T-helper 2 cell treated with Interferon-gamma antibody and Interleukin-4, amounts not matched to agents 5 μg/mL and 100 μg/mL, for 36 hours (primary cell): ENCODE results near the gene PTPN1.
"Not testable (repeated sequence)": the region's sequence is repeated elsewhere in the genome, so short reads cannot be mapped to it uniquely, and the experiment has no call there.

Experiments
- DNase-seq: peaks from one replicate; pipeline ENCODE4 v3.0.0; 2021; ENCODE audit warnings: low spot score
- H3K27ac Mint-ChIP-seq: one replicate; pipeline ENCODE4 v1.8.0; 2021; ENCODE audit warnings: mild to moderate bottlenecking, mixed read lengths
- H3K27me3 Mint-ChIP-seq: one replicate; pipeline ENCODE4 v1.8.0; 2021; ENCODE audit warnings: low read depth, mixed read lengths
- H3K36me3 Mint-ChIP-seq: one replicate; pipeline ENCODE4 v1.8.0; 2021; ENCODE audit warnings: low read depth, mixed read lengths
- H3K4me1 Mint-ChIP-seq: one replicate; pipeline ENCODE4 v1.8.0; 2021; ENCODE audit warnings: low read depth, mixed read lengths
- H3K4me3 Mint-ChIP-seq: one replicate; pipeline ENCODE4 v1.8.0; 2022; ENCODE audit warnings: mild to moderate bottlenecking, moderate library complexity, mixed read lengths
- H3K9me3 Mint-ChIP-seq: one replicate; pipeline ENCODE4 v1.8.0; 2021; ENCODE audit warnings: mixed read lengths

The PTPN1 gene

GRCh38 chr20:50538276-50538675, 28.1 kb downstream of the PTPN1 start:
- H3K4me1 Mint-ChIP-seq = peaks cover 45% of the 10 kb centered on the region
- H3K9me3 Mint-ChIP-seq = no peaks in the 10 kb centered on the region
- no peaks in the 10 kb centered on the region for H3K27me3 Mint-ChIP-seq
- peak overlapping the region; percentile 19 for H3K27ac Mint-ChIP-seq
- DNase-seq = no peak
- peaks cover 29% of the 10 kb centered on the region for H3K36me3 Mint-ChIP-seq
- H3K4me3 Mint-ChIP-seq = no peak overlapping the region

DNA sequence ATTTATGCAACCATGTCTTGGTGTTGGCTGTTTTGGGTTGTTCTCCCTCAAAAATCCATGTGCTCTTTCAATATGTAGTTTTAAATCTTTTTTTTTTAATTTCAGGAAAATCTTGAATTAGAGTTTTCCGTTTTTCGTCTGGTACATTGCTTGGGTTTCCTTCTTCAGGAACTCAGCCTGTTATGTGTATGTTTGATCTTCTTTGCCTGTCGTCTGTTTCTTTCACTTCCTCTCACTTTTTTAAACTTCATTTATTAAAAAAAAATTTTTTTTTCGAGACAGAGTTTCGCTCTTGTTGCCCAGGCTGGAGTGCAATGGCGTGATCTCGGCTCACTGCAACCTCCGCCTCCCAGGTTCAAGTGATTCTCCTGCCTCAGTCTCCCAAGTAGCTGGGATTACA, 29.6 kb downstream of the PTPN1 start:
- peaks cover 31% of the 10 kb centered on the region for H3K36me3 Mint-ChIP-seq
- not testable (repeated sequence) for H3K4me3 Mint-ChIP-seq, H3K27me3 Mint-ChIP-seq, H3K27ac Mint-ChIP-seq, DNase-seq, H3K9me3 Mint-ChIP-seq
- H3K4me1 Mint-ChIP-seq = peaks cover 52% of the 10 kb centered on the region

DNA sequence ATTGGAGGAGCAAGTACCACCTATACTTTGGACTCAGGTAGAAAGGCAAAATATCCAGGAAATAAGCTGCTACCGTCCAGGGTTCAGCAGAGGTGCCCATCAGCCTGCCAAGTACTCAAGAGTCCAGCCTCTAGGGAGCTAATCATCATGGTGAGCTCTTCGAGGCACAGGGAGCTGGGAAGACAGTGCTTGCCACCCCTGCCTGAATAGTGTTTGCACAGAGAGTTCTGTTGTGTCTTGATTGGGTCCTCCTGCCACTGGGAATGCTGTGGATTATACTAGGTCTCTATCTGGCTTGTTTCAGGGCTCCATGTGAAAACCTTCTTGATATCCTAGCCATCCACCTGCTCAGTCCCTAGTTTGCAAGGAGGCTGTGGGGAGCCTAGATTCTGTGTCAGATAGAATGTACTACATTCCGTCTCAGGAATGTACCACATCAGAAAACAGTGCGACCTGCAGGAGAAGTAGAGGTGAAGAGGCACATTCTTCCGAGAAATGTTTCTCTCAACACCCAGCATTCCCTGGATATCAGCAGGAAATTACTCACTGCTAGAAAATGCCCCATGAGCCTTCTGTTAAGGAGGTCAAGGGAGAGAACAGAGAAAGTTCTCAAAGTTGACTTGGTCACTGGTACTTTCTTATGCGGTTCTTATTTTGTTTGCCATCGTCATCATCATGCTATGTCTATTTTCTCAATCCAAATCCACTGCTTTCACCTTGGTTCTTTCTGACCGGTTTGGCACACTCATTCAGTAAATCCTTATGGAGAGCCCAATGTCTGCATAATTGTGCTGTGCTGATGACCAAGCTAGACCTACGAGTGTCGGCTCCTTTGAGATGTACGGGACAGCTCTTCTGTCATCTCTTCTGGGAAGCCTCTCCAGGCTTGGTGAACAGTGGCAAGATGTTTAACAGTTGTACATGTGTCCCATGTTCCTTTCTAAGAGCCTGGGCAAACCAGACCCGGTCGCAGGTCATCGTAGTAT, 30.7 kb downstream of the PTPN1 start:
- Mint-ChIP-seq H3K27me3 (no peaks in the 10 kb centered on the region), H3K27ac (no peak overlapping the region), H3K4me3 (peak overlapping the region; percentile 6), H3K9me3 (no peaks in the 10 kb centered on the region), H3K36me3 (peaks cover 32% of the 10 kb centered on the region), H3K4me1 (peaks cover 56% of the 10 kb centered on the region)
- DNase-seq = no peak

DNA sequence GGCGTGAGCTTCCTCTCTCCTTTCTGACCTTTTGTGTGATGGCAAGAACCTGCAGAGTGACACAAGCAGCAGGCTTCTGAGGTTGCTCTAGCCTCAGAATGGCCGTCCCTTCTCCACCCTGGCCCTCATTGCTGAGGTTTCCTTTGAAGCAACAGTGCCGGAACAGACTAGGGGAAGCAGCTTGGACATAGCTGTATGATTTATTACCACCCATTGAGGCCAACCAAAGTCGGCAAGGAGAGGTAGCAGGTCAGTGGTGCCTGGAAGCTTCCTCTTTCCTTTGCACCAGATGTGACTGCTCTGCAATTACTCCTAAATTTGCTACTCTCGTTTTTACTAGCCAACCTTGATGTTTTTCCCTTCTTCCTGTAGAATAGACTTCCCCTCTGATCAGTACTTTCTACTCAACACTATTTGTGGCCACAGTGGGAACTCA, 31.4 kb downstream of the PTPN1 start:
- Mint-ChIP-seq H3K27me3 (no peaks in the 10 kb centered on the region), H3K27ac (no peak overlapping the region), H3K36me3 (peaks cover 33% of the 10 kb centered on the region), H3K4me3 (peak overlapping the region; percentile 6), H3K4me1 (peaks cover 58% of the 10 kb centered on the region), H3K9me3 (no peaks in the 10 kb centered on the region)
- DNase-seq = no peak

- Mint-ChIP-seq H3K27ac (peak overlapping the region; percentile 58), H3K9me3 (no peaks in the 10 kb centered on the region), H3K4me1 (peaks cover 58% of the 10 kb centered on the region), H3K36me3 (peaks cover 37% of the 10 kb centered on the region), H3K4me3 (no peak overlapping the region), H3K27me3 (no peaks in the 10 kb centered on the region)
- no peak for DNase-seq
These were observed 33.1 kb downstream of the PTPN1 start for GRCh38 chr20:50543326-50543725.

GRCh38 chr20:50545126-50545525, 34.9 kb downstream of the PTPN1 start:
- H3K4me3 Mint-ChIP-seq = peak overlapping the region; percentile 78
- DNase-seq = no peak
- H3K9me3 Mint-ChIP-seq = no peaks in the 10 kb centered on the region
- peaks cover 67% of the 10 kb centered on the region for H3K4me1 Mint-ChIP-seq
- H3K36me3 Mint-ChIP-seq = peaks cover 40% of the 10 kb centered on the region
- peak overlapping the region; percentile 75 for H3K27ac Mint-ChIP-seq
- H3K27me3 Mint-ChIP-seq = no peaks in the 10 kb centered on the region

DNA sequence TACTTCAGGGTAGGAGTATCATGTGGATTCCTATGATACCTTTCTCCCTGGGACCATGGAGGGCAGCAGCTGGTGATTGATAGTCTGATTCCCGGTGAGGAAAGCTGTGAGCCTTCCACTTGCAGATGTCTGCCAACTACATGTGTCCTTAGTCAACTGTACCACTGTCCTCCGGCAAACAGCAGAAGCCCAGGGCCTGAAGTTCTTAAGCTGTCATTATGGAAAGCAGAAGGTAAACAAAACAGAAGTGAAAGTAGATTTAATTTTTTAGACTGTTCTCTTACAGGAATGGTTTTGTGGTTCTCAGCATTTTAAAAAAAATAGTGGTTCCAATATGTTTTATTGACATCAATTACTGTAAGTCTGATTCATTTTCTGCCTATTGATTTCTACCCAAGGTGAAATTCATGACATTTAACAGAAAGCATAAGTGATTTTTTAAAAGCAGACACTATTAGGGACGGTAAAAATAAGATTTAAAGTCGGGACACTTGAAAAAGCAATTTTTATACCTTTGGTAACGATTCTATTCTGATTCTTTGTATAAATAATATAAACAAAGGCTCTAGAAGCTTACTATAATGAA, 36.6 kb downstream of the PTPN1 start:
- DNase-seq = no peak
- peaks cover 54% of the 10 kb centered on the region for H3K4me1 Mint-ChIP-seq
- no peaks in the 10 kb centered on the region for H3K27me3 Mint-ChIP-seq
- peak overlapping the region; percentile 75 for H3K27ac Mint-ChIP-seq
- H3K4me3 Mint-ChIP-seq = peak overlapping the region; percentile 78
- H3K36me3 Mint-ChIP-seq = peaks cover 37% of the 10 kb centered on the region
- H3K9me3 Mint-ChIP-seq = no peaks in the 10 kb centered on the region

DNA sequence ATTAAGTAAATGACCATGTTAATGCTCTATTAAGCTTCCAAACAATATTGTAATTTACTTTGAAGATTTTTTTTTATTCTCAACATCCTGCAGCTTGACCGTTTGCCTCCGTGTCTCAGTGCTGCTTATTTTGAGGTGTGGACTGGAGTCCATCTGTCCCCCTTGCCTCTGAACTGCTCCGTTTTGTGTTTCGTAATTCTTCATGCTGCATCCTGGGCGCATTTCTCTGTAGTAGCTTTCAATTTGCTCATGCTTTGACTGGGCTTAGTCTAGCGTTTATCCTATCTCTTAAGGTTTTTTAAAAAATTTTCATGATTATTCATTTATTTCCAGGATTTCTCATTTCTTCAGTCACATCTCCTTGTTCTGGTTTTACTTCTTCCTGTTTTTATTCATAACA, 37.8 kb downstream of the PTPN1 start:
- Mint-ChIP-seq H3K36me3 (peaks cover 39% of the 10 kb centered on the region), H3K4me3 (peak overlapping the region; percentile 5), H3K9me3 (no peaks in the 10 kb centered on the region), H3K27me3 (no peaks in the 10 kb centered on the region), H3K27ac (peak overlapping the region; percentile 58), H3K4me1 (peaks cover 44% of the 10 kb centered on the region)
- DNase-seq = no peak

DNA sequence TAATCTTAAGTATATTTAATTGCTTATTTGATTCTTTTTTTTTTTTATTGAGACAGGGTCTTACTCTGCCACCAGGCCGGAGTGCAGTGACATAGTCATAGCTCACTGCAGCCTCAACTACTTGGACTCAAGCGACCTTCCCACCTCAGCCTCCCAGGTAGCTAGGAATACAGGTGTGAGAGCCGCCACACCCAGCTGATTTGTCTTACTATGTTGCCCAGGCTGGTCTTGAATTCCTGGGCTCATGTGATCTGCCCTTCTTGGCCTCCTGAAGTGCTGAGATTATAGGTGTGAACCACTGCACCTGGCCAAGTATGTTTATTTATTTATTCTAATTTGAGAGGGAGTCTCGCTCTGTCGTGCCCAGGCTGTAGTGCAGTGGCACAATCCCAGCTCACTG, 38.2 kb downstream of the PTPN1 start:
- Mint-ChIP-seq H3K27me3 (no peaks in the 10 kb centered on the region), H3K27ac (no peak overlapping the region), H3K4me1 (peaks cover 42% of the 10 kb centered on the region), H3K9me3 (no peaks in the 10 kb centered on the region), H3K4me3 (no peak overlapping the region), H3K36me3 (peaks cover 37% of the 10 kb centered on the region)
- no peak for DNase-seq

- H3K4me1 Mint-ChIP-seq = peaks cover 29% of the 10 kb centered on the region
- no peak overlapping the region for H3K27ac Mint-ChIP-seq
- no peak for DNase-seq
- H3K36me3 Mint-ChIP-seq = peaks cover 31% of the 10 kb centered on the region
- no peaks in the 10 kb centered on the region for H3K9me3 Mint-ChIP-seq
- no peaks in the 10 kb centered on the region for H3K27me3 Mint-ChIP-seq
- no peak overlapping the region for H3K4me3 Mint-ChIP-seq
These were observed 40.3 kb downstream of the PTPN1 start for GRCh38 chr20:50550531-50550930.

DNA sequence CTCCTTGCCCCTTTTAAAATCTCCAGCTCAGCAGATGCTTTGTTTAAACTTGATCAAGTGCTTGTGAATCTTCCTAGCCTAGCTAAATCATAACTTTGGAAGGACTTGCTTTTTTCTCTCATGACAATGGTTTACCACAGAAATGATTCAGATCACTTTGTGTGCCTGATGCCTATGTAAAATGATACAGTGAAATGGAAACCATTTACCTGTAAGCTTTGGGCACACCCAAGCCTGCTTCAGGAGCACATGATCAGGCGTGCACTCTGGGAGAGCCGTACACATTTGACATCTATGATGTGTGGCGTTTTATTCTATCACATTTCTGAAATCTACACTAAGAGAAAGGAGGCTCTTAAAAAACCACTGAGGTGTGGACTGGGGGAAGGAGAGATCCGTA, 41.1 kb downstream of the PTPN1 start:
- no peak for DNase-seq
- H3K36me3 Mint-ChIP-seq = peaks cover 35% of the 10 kb centered on the region
- H3K4me3 Mint-ChIP-seq = peak overlapping the region; percentile 31
- no peaks in the 10 kb centered on the region for H3K27me3 Mint-ChIP-seq
- H3K4me1 Mint-ChIP-seq = peaks cover 24% of the 10 kb centered on the region
- H3K9me3 Mint-ChIP-seq = no peaks in the 10 kb centered on the region
- peak overlapping the region; percentile 58 for H3K27ac Mint-ChIP-seq

DNA sequence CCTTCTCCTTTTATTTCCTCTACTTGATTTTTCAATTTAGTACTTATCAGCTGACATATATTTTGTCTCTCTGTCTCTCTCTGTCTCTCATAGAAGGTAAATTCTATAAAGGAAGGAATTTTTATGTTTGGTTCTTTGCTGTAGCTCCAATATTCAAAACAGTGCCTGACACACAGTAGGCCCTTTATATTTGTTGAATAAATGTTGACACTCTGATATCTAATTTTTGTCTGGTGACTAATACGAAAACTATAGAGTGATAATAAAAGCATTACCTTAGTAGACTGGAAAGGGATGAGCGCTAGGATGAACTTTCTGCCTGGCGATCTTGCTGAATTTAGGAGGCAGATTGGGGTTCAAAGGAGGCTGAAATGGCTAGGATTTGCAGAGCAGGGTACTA, 42.8 kb downstream of the PTPN1 start:
- Mint-ChIP-seq H3K9me3 (no peaks in the 10 kb centered on the region), H3K36me3 (peaks cover 32% of the 10 kb centered on the region), H3K27me3 (no peaks in the 10 kb centered on the region), H3K4me3 (no peak overlapping the region), H3K27ac (no peak overlapping the region), H3K4me1 (peaks cover 16% of the 10 kb centered on the region)
- DNase-seq = no peak

DNA sequence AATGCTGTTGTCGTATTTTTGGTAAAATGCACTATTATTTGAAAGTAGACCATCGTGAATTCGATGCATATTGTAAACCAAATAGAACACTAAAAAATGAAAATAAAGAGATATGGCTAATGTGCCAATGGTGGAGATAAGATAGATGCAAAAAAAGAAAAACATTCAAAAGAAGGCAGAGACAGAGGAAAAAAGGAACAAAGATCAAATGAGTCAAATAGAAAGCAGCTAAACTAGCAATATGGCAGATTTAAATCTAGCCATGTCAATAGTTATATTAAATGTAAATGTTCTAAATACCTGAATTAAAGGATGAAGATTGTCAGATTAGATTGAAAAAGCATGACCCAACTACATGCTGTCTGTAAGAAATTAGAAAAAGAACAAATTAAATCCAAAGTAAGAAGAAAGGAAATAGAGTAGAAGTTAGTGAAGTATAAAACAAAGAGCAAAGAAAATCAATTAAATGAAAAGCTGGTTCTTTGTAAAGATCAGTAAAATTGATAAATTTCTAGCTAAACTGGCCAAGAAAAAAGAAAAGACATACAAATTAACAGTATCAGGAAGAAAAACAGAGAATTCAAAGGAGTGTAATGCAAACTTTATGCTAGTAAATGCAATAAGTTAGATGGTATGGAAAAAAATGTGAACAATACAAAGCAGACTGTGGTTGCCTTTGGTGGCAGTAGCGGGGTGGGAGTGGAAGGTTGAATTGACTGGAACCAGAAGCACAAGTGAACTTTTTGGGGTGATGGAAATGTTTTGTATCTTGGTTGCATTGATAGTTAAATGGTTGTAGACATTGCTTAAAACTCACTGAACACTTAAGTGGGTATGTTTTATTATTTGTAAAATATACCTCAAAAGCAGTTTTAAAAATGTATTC, 44.8 kb downstream of the PTPN1 start:
- H3K9me3 Mint-ChIP-seq = no peaks in the 10 kb centered on the region
- H3K36me3 Mint-ChIP-seq = peaks cover 23% of the 10 kb centered on the region
- no peak overlapping the region for H3K4me3 Mint-ChIP-seq
- no peak for DNase-seq
- H3K27ac Mint-ChIP-seq = no peak overlapping the region
- H3K4me1 Mint-ChIP-seq = peaks cover 15% of the 10 kb centered on the region
- H3K27me3 Mint-ChIP-seq = no peaks in the 10 kb centered on the region

DNA sequence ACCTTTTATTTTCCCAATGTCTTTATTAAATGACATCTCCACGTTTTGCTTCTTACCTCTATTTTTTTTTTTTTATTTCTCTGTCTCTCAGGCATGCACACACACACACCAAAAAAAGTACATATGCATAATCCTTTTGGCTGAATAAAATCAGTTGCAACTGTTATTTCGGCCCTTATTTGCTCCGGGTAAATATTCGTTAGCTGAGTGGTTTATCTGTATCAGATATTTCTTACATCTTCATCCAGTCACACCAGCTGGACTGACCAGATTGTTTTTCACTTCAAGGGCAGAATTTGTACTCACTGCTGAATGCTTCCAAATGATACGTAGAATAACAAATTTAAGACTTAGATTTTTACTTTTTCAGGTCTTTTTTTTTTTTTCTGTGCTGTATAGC, 45.5 kb downstream of the PTPN1 start:
- Mint-ChIP-seq H3K27me3 (no peaks in the 10 kb centered on the region), H3K36me3 (peaks cover 18% of the 10 kb centered on the region), H3K9me3 (no peaks in the 10 kb centered on the region), H3K27ac (no peak overlapping the region), H3K4me1 (peaks cover 13% of the 10 kb centered on the region), H3K4me3 (no peak overlapping the region)
- no peak for DNase-seq
